AG04449 (cell line): ENCODE results near the gene SH3RF1.
A peak's percentile ranks its signal among the peaks of the same experiment; 100 is the strongest.

ENCODE experiments used
- CTCF ChIA-PET: fragments of 350-600 bp; formaldehyde crosslinking; extraction: SDS; loops from one replicate; lab custom pipeline; 2021; ENCODE audit warnings: antibody characterized with exemption; lab: Yijun Ruan, JAX
- POLR2A ChIA-PET: fragments of 400-600, 350-600 bp; formaldehyde crosslinking; extraction: SDS; loops from one replicate; lab custom pipeline; 2020; ENCODE audit warnings: antibody characterized with exemption, inconsistent platforms; lab: Yijun Ruan, JAX
- DNase-seq: peaks from one replicate; pipeline ENCODE4 v3.0.0-alpha.2; 2010; ENCODE audit warnings: low read depth, low spot score
- H3K4me3 ChIP-seq: 2 replicates; pipeline ENCODE4 v1.5.1; 2011; ENCODE audit warnings: low read depth, mild to moderate bottlenecking, control low read depth, low read length
- TF ChIP-seq, protein P1 (sequence below): IDR thresholded peaks from one replicate; pipeline ENCODE4 v1.5.1; 2011; ENCODE audit warnings: mild to moderate bottlenecking, moderate library complexity, low read length, control low read depth, inconsistent platforms; ENCODE audit not compliant: insufficient read depth; ENCODE audit errors: missing control alignments

The SH3RF1 gene

DNA sequence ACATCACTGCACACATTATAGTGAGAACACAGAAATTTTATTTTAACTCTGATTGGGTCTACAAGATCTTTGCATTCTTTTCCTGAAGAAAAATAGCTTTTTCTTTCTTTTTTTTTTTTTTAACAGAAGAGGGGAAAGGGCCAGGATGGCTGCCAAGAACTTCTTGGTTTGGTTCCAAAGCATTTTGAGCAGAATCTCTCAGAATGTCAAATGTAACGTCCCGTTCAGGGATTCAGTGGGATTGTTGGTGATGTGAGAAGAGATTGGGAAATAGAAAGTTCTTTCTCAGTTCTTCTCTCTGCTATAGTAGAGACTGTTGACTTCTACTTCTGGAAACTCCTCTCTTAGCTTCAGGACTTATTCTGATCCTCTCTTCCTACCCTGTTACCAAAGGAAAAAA, 189.8 kb downstream of the SH3RF1 start:
- TF ChIP-seq, protein P1, sequence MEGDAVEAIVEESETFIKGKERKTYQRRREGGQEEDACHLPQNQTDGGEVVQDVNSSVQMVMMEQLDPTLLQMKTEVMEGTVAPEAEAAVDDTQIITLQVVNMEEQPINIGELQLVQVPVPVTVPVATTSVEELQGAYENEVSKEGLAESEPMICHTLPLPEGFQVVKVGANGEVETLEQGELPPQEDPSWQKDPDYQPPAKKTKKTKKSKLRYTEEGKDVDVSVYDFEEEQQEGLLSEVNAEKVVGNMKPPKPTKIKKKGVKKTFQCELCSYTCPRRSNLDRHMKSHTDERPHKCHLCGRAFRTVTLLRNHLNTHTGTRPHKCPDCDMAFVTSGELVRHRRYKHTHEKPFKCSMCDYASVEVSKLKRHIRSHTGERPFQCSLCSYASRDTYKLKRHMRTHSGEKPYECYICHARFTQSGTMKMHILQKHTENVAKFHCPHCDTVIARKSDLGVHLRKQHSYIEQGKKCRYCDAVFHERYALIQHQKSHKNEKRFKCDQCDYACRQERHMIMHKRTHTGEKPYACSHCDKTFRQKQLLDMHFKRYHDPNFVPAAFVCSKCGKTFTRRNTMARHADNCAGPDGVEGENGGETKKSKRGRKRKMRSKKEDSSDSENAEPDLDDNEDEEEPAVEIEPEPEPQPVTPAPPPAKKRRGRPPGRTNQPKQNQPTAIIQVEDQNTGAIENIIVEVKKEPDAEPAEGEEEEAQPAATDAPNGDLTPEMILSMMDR: no peak
- POLR2A ChIA-PET: no interaction called here
- no peak for DNase-seq
- no peak overlapping the region for H3K4me3 ChIP-seq
- CTCF ChIA-PET: no interaction called here

DNA sequence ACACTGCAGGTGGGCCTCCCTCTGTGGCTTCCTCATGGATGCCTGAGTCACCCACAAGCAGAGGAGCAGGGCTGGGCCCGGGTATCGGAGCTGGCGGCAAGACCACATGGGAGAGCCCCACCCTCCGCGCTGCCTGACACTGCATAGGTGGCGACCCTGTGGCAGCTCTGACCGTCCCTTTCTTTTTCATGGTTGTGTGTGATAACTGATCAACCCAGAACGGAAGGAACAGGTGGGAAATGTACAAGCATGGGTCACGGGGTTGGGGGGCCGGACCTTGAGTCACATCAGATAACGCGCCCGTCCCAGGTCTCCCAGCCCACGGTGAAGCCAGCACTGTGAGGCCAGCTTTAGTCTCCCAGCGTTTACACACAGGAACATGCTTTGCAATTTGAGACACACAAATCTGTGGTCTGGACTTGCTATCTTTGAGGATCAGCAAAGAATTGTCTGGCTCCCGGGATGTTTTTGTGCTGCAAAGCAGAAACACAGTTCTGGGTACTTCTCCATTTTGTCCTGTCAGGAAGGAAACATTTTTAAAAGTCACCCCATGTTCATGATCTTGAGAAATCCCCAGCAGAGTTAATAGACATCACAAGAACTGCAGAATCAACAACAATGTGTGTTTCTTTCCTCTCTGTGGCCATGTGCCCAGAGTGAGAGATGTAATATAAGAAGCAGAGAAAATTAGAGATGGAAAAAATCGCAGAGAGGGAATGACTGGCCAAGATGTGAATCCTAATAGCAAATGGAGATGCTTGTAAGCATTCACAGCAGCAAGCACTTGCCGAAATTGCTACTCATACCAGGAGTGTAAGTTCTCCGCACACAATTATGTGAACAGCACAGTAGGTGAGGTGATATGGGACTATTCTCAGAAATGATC, 190.6 kb downstream of the SH3RF1 start:
- TF ChIP-seq, protein P1: no peak
- CTCF ChIA-PET: no interaction called here
- DNase-seq: no peak
- POLR2A ChIA-PET: no interaction called here
- H3K4me3 ChIP-seq: no peak overlapping the region

DNA sequence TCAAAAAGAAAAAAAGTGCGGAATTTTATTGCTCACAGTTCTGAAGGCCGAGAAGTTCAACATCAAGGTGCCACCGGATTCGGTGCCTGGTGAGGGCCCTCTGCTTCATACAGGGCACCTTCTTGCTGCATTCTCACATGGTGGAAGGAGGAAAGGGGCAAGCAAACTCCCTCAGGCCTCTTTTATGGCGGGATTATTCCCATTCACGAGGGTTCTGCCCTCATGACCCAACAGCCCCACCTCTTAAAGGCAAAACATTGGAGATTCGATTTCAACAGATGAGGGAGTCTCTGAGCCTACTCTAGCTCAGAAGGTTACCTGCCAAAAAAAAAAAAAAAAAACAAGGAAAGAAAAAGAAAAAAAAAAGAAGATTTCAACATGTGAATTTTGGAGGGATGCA, 196.6 kb downstream of the SH3RF1 start:
- H3K4me3 ChIP-seq: no peak overlapping the region
- DNase-seq: no peak
- CTCF ChIA-PET: no interaction called here
- TF ChIP-seq, protein P1: no peak
- POLR2A ChIA-PET: no interaction called here

DNA sequence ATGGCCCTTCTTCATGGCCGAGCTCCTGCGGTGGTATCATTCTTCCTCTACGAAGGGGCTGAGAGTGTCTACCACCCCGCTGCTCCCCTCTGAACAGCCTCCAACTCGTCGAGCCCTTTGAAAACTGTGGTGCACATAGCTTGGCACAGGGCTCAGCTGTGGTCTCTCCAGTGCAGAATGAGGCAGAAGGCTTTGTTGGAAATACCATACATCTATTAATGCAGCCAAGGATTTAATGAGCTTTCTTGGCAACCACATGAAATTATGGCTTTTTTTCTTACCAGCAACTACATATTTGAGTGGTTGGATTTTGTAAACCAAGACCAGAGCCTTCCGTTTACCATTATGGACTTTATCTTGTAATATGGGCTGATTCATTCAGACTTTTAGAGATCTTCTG, 199.0 kb downstream of the SH3RF1 start:
- no peak overlapping the region for H3K4me3 ChIP-seq
- POLR2A ChIA-PET: no interaction called here
- TF ChIP-seq, protein P1: no peak
- CTCF ChIA-PET: interaction anchor here (1.0 to 2.5 kb wide), 3 partner anchors 12 to 44 kb away, joined by 3 to 7 read pairs (median 4); no protein-coding TSS in a partner anchor
- DNase-seq: no peak

DNA sequence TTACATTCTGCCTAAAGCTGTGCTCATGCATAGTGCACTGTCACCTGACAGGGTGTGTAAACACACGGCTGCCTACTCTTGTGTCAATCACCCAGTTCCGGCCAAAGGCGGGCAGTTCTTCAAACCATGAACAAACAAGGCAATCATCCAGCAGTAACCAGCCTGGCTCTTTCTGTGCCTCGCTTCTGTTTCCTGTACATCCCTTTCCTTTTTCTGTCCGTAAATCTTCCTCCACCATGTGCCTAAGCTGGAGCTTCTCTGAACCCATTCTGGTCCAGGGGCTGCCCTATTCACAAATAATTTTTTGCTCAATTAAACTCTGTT, 199.9 kb downstream of the SH3RF1 start:
- TF ChIP-seq, protein P1: no peak
- no peak overlapping the region for H3K4me3 ChIP-seq
- POLR2A ChIA-PET: interaction anchor here (0.7 to 1.3 kb wide), 8 partner anchors 11 to 271 kb away, joined by 3 to 9 read pairs (median 4); partner anchors contain the start of gene CBR4
- CTCF ChIA-PET: interaction anchor here (1.5 to 2.5 kb wide), 2 partner anchors 11 to 45 kb away, joined by 4 to 7 read pairs; no protein-coding TSS in a partner anchor
- DNase-seq: no peak

DNA sequence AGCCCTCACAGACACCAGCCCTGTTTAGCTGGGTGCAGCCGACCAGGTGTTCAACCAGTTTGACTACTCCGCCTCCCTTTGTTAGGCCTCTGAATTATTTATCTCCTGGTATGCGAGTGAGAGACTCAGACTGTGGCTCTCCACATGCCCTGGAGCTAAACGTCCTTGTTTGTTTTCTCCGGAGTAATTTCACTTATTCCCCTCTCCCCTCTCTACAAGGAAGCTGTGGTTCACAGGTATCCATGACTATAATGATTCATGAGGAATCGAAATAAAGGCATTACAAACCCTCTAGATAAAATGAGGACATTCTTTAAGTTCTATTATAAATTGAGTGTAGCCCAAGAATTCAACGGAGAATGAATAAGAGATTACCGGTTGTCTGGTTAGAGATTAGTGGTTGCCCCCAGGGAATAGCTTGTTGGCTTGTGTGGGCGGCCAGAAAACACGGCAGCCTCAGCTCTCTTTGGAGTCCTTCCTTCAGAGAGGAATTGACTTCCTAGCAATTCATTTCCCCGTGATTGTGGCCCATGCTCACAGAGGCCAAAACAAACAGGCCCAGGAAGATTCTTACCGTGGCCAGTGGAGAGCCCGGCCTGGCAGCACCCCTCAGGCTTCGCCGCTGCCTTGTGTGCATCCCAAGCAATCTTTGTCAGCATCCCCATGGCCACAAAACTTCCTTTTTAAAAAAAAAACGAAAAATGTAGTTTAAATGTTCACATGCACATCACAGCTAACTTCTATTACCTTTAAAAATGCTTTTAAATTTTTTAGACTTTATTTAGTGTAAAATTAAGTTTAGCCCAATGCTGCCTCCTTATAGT, 200.5 kb downstream of the SH3RF1 start:
- DNase-seq: peak; percentile 88
- ChIA-PET CTCF (interaction anchor here (1.4 to 2.5 kb wide), 3 partner anchors 9 to 46 kb away, joined by 3 to 7 read pairs (median 4); no protein-coding TSS in a partner anchor), POLR2A (interaction anchor here (0.6 to 1.3 kb wide), 11 partner anchors 11 to 272 kb away, joined by 3 to 9 read pairs (median 4); partner anchors contain the start of gene CBR4)
- TF ChIP-seq, protein P1: no peak
- H3K4me3 ChIP-seq: no peak overlapping the region
